Left lung (tissue), 10 donors: ENCODE measurements around the gene WDR48. TPM values are rescaled to one million over a fixed set of nuclear protein-coding genes. Genes with fewer than 3 reads are reported as not detected.

Experiments
- ATAC-seq: fragments of 200-7000 bp; cut with Tn5 transposase; one replicate; pipeline ENCODE4 v1.9.1; 2020; ENCODE audit warnings: moderate library complexity
- DNase-seq, 4 donors: peaks; one replicate each; pipeline ENCODE4 v3.0.0-alpha.2; 2013 to 2020
- H3K27ac ChIP-seq, 2 donors: fragments of 200-600 bp; sonication (generic) in 1 of 2; one replicate each; pipeline versions ENCODE4 v1.5.0 to v1.8.0; 2020 to 2021
- H3K27me3 ChIP-seq, 2 donors: fragments of 200-600 bp; sonication (generic) in 1 of 2; one replicate each; pipeline versions ENCODE4 v1.5.0 to v1.8.0; 2020 to 2021
- H3K36me3 ChIP-seq, 2 donors: fragments of 200-600 bp; sonication (generic) in 1 of 2; one replicate each; pipeline versions ENCODE4 v1.5.0 to v1.8.0; 2020 to 2021
- H3K4me1 ChIP-seq, 2 donors: fragments of 200-600 bp; one replicate each; pipeline ENCODE4 v1.8.0; 2021
- H3K4me3 ChIP-seq, 2 donors: fragments of 200-600 bp; sonication (generic) in 1 of 2; one replicate each; pipeline versions ENCODE4 v1.5.0 to v1.8.0; 2020 to 2021; ENCODE audit warnings: mild to moderate bottlenecking in 1 of 2
- H3K9me3 ChIP-seq, 2 donors: fragments of 200-600 bp; sonication (generic) in 1 of 2; one replicate each; pipeline versions ENCODE4 v1.5.0 to v1.8.0; 2020 to 2021
- CTCF ChIP-seq, 2 donors: fragments of 200-600 bp; sonication (generic) in 1 of 2; IDR thresholded peaks; one replicate each; pipeline versions ENCODE4 v1.5.0 to v1.8.0; 2021; ENCODE audit warnings: antibody characterized with exemption in 2 of 2
- intact Hi-C, 2 donors: fragments of 100-400 bp; cut with DNase I; formaldehyde crosslinking; loops; one replicate each; pipeline versions ENCODE4 v1.11.2 to v1.14.2; 2022
- polyA plus RNA-seq, 6 donors: library from polyadenylated mRNA; unstranded; fragments of 120-200 nt; gene quantifications; one replicate each; pipeline ENCODE4 v1.2.1, GENCODE V29; 2013; ENCODE audit not compliant: insufficient read length in 6 of 6
- total RNA-seq, 2 donors: library from RNA; stranded (reverse); fragmentation: NEBNext Ultra II Directional; extraction: Animal tissue kit (Norgen Biotek cat#: 25700); gene quantifications; one replicate each; pipeline ENCODE4 v1.2.1, GENCODE V29; 2021
- donor health status: DM: no; HTN: yes; CAD: no.
- donor health status: DM: no; HTN: no; CAD: no.

The WDR48 gene
- total and polyA plus RNA-seq, 8 donors = 25.1 to 89.8 (median 67.7) TPM

- Histone ChIP-seq H3K4me1 (peaks cover 10 to 64% of the 10 kb centered on the region in 2 donors), H3K27ac (peak overlapping the region in 1 of 2 donors; percentile 15), H3K27me3 (no peaks in the 10 kb centered on the region), H3K4me3 (no peak overlapping the region), H3K9me3 (no peaks in the 10 kb centered on the region), H3K36me3 (peaks cover 0 to 31% of the 10 kb centered on the region in 2 donors)
- intact Hi-C loops = no loop called here
- no peak for DNase-seq
- TF ChIP-seq CTCF (IDR thresholded peaks at IDR 0.05) = no peak
- no peak for ATAC-seq
Measured at GRCh38 chr3:39103324-39103693, 51.5 kb downstream of the WDR48 start.

GRCh38 chr3:39103791-39104552 lies 52.2 kb downstream of the WDR48 start:
- H3K9me3 ChIP-seq = no peaks in the 10 kb centered on the region
- H3K36me3 ChIP-seq = peaks cover 0 to 24% of the 10 kb centered on the region in 2 donors
- DNase-seq (no peak), ATAC-seq (no peak)
- no peak overlapping the region for H3K4me3 ChIP-seq
- no peak for TF ChIP-seq CTCF (IDR thresholded peaks at IDR 0.05)
- H3K27ac ChIP-seq = peak overlapping the region in 1 of 2 donors; percentile 15
- no peaks in the 10 kb centered on the region for H3K27me3 ChIP-seq
- intact Hi-C loops = no loop called here
- H3K4me1 ChIP-seq = peaks cover 10 to 71% of the 10 kb centered on the region in 2 donors

- intact Hi-C loops = no loop called here
- H3K36me3 ChIP-seq = peaks cover 0 to 13% of the 10 kb centered on the region in 2 donors
- H3K9me3 ChIP-seq = no peaks in the 10 kb centered on the region
- no peak for TF ChIP-seq CTCF (IDR thresholded peaks at IDR 0.05)
- peak overlapping the region in 1 of 2 donors; percentile 89 for H3K4me3 ChIP-seq
- no peak for ATAC-seq
- H3K4me1 ChIP-seq = peaks cover 10 to 73% of the 10 kb centered on the region in 2 donors
- H3K27me3 ChIP-seq = no peaks in the 10 kb centered on the region
- no peak for DNase-seq
- H3K27ac ChIP-seq = peak overlapping the region in 1 of 2 donors; percentile 7
Measured at GRCh38 chr3:39104961-39105686, 53.3 kb downstream of the WDR48 start.

GRCh38 chr3:39105687-39106063 lies 53.9 kb downstream of the WDR48 start:
- Histone ChIP-seq H3K9me3 (no peaks in the 10 kb centered on the region), H3K4me3 (peak overlapping the region in 1 of 2 donors; percentile 89), H3K36me3 (peaks cover 0 to 7% of the 10 kb centered on the region in 2 donors), H3K27ac (peak overlapping the region in 1 of 2 donors; percentile 7), H3K4me1 (peaks cover 10 to 73% of the 10 kb centered on the region in 2 donors), H3K27me3 (no peaks in the 10 kb centered on the region)
- intact Hi-C loops = no loop called here
- ATAC-seq (no peak), DNase-seq (no peak)
- no peak for TF ChIP-seq CTCF (IDR thresholded peaks at IDR 0.05)

GRCh38 chr3:39106281-39106811 lies 54.5 kb downstream of the WDR48 start:
- H3K36me3 ChIP-seq = peaks cover 0 to under 1% of the 10 kb centered on the region in 2 donors
- no peaks in the 10 kb centered on the region for H3K9me3 ChIP-seq
- DNase-seq (peak in 2 of 4 donors; percentile 15 to 26), ATAC-seq (no peak)
- no peaks in the 10 kb centered on the region for H3K27me3 ChIP-seq
- H3K27ac ChIP-seq = peak overlapping the region; percentile 96
- peaks cover 10 to 68% of the 10 kb centered on the region in 2 donors for H3K4me1 ChIP-seq
- H3K4me3 ChIP-seq = peak overlapping the region; percentile 85 to 89
- TF ChIP-seq CTCF (IDR thresholded peaks at IDR 0.05) = no peak
- intact Hi-C loops = no loop called here
